ENCODE data around the gene VRK3. TPM values are rescaled to one million over a fixed set of nuclear protein-coding genes. Genes with fewer than 3 reads are reported as not detected.
"Not testable (repeated sequence)": the region's sequence is repeated elsewhere in the genome, so short reads cannot be mapped to it uniquely, and the experiment has no call there.

VRK3 gene, protein sequence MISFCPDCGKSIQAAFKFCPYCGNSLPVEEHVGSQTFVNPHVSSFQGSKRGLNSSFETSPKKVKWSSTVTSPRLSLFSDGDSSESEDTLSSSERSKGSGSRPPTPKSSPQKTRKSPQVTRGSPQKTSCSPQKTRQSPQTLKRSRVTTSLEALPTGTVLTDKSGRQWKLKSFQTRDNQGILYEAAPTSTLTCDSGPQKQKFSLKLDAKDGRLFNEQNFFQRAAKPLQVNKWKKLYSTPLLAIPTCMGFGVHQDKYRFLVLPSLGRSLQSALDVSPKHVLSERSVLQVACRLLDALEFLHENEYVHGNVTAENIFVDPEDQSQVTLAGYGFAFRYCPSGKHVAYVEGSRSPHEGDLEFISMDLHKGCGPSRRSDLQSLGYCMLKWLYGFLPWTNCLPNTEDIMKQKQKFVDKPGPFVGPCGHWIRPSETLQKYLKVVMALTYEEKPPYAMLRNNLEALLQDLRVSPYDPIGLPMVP
- 10 to 100 TPM; 18.5 to 23.5 TPM for total RNA-seq
- long read RNA-seq, transcript VRK3-217 (15 exons, 2,126 nt): major isoform, 5 of 16 reads
- long read RNA-seq, partial matches to known transcripts: 3 of 16 reads
- long read RNA-seq, other reads (novel, unspliced or antisense): 6 of 16 reads

DNA sequence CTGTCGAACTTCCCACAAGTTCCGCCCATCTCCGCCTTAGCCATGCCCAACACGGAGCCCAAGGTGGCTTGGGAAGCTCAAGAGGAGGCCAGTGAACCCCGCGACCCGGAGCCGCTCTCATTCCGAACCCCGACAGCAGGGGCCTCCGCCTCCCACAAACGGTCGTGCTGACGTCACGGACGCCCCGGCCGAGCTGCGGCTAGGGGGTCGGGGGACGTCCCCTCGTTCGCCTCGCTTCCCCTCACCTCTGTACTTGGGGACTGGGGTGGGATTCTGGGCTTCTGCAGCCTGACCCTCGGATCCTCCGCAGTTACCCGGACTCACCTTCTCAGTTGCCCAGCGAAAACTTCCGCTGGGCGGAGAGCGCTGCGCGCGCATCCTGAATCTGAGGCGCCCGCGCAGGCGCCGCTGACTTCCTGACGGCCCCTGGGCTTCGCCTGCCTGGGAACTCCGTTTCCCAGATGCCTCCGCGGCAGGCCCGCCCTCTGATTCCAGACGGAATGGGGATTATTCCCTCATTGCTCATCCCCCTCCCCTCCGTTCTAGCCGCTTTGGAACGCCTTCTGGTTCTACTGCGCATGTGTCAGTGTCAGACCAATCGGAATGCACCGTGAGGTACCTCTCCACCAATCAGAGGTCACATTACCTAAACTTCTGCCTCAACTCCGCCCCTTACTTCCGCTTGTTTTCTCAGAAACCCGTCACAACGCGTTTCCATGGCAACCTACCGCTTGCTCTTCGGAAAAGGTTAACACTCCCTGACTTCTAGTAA lies at the start of gene VRK3:
VRK3 (minus strand) TSS at position 351 of the 772 bp plus-strand sequence. CDS start 9,210 bp downstream, outside the sequence.
- intact Hi-C loops (cut with DNase I): no loop called here
- ATAC-seq (peak; percentile 95 to 98), DNase-seq (peak; percentile 99)

DNA sequence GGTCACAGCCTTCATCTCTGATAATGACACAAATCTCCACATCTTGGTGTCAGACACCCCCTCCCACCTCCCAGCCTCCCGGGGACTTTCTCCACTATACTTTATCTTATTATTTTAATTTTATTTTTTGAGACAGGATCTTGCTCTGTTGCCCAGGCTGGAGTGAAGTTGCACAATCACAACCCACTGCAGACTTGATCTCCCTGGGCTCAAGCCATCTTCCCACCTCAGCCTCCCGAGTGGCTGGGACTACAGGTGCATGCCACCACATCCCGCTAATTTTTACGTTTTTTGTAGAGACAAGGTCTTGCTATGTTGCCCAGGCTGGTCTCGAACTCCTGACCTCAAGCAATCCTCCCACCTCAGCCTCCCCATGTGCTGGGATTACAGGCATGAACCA lies 43.2 kb upstream of the VRK3 start:
- ATAC-seq; DNase-seq; intact Hi-C loops (cut with DNase I): not testable (repeated sequence)

DNA sequence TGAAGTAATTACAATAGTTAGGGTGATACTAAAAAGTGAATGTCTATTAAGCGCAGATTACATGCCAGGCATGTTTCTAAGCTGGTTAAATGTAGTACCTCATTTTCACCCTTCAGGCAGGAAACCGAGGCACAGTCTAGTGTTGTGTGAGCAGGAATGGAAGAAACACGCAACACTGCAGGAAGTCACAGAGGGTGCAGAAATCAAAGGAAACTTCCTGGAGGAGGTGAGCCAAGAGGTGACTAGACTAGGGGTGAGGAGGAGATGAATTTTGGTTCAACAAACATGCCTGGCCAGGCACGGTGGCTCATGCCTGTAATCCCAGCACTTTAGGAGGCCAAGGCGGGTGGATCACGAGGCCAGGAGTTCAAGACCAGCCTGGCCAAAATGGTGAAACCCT lies 42.4 kb upstream of the VRK3 start:
- no peak for ATAC-seq
- intact Hi-C loops (cut with DNase I): no loop called here
- DNase-seq: no peak

DNA sequence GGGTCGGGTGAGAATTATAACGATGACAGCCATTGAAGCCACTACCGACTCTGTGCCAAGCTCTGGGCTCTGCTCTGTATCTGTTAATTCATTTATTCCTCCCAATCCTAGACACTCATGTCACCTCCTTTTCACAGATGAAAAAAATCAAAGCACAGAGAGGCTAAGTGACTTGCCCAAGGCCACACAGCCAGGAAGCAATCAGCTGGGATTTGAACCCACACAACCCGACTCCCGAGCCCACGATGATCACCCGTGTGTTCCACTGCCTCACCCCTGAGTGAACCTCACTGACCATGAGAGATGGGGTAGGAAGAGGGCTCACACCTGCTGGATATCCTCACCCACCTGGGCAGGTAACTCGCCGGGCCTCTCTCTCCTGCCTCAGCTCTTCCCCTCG lies 40.8 kb upstream of the VRK3 start:
- ATAC-seq (no peak), DNase-seq (no peak)
- intact Hi-C loops (cut with DNase I): no loop called here

DNA sequence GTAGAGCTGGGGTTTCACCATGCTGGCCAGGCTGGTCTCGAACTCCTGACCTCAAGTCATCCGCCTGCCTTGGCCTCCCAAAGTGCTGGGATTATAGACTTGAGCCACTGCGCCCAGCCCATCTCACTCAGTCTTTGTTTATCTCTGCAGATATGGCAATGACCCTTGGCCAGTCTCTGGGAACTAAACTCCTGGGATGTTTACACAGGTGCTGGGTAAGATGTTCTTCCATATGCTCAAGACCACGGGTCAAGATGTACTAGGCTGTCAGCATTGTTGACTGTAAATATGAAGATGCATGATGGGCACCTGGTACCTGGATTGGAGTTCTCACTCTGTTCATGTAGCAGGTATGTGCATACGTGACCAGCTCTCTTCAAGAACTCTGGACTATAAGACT lies 36.5 kb upstream of the VRK3 start:
- intact Hi-C loops (cut with DNase I): no loop called here
- ATAC-seq: no peak
- no peak for DNase-seq

DNA sequence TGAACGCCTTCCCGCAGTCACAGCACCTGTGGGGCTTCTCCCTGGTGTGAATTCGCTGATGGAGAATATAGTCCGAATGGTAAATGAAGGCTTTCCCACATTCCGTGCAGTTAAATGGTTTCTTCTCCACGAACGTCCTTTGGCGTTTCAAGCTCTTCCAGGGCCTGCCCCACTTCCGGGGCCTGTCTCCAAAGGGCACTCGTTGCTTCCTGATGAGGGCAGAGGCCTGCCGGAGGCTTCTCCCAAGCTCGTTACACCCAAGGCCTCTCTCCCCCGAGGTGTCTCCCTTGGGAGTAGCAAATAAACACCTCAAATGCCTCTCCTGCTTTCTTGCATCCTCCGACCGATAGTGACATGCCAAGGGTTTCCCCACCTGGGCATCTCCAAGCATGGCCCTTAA lies 34.9 kb upstream of the VRK3 start:
- intact Hi-C loops (cut with DNase I): no loop called here
- no peak for DNase-seq
- ATAC-seq: no peak

DNA sequence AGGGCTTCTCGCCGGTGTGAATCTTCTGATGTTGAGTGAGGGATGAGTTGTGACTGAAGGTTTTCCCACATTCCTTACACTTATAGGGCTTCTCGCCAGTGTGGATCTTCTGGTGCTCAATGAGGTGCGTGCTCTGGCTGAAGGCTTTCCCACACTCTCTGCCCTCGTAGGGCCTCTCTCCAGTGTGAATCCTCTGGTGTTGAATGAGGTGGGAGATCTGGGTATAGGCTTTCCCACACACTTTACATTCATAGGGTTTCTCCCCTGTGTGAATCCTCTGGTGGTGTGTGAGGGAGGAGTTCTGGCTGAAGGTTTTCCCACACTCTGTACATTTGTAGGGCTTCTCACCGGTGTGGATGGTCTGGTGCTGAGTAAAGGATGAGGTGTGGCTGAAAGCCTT lies 33.9 kb upstream of the VRK3 start:
- intact Hi-C loops (cut with DNase I): no loop called here
- ATAC-seq (no peak), DNase-seq (no peak)

DNA sequence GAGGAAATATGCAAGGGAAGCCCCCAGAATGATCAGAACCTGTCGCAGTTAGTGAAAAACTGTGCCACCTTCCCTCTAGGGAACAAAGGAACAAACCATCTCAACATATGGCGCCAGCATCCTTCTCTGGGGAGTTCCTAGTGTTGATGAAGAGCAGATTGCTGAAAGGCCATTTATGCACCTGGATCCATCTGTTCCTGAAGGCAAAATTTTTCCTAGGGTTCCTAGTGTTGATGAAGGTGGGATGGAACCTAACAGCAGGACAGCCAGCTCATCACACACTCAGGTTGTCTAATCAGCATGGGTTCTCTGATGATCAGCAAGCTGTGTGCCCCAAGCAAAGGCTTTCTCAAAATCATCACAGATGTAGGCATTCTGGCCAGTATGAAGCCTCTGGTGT lies 33.3 kb upstream of the VRK3 start:
- intact Hi-C loops (cut with DNase I): no loop called here
- DNase-seq (no peak), ATAC-seq (no peak)

DNA sequence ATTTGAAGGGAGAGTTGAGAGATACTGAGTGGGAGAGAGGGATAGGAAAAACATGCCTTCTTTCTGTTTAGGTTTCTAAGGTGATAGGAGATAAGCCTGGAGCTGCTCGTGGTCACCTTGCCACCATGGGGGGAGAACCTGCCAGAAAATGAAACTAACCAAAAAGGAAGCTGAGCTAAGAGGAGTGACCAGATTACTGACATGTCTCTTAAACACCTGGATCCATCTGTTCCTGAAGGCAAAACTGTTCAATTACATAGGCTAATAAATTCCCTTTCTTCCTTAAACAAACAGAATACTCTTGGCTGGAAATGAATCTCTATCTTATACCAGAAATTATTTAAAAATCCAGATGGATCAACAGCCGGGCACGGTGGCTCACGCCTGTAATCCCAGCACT lies 27.9 kb upstream of the VRK3 start:
- intact Hi-C loops (cut with DNase I): no loop called here
- ATAC-seq: no peak
- DNase-seq: no peak

DNA sequence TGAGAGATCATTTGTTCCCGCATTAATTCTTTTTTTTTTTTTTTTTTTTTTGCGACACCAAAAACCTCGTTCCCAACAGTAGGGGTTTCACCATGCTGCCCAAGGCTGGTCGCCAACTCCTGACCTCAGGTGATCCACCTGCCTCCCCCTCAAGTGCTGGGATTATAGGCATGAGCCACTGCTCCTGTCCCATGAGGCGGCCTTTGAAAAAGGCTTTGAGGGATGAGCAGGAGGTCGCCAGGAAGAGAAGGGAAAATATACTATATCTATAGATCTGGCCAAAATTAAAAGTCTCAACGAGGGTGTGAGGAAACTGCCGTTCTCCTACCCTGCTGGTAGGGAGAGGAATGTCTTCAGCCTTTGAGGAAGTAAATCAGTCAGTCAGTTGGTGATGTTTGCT lies 26.8 kb upstream of the VRK3 start:
- intact Hi-C loops (cut with DNase I): no loop called here
- no peak for ATAC-seq
- no peak for DNase-seq

DNA sequence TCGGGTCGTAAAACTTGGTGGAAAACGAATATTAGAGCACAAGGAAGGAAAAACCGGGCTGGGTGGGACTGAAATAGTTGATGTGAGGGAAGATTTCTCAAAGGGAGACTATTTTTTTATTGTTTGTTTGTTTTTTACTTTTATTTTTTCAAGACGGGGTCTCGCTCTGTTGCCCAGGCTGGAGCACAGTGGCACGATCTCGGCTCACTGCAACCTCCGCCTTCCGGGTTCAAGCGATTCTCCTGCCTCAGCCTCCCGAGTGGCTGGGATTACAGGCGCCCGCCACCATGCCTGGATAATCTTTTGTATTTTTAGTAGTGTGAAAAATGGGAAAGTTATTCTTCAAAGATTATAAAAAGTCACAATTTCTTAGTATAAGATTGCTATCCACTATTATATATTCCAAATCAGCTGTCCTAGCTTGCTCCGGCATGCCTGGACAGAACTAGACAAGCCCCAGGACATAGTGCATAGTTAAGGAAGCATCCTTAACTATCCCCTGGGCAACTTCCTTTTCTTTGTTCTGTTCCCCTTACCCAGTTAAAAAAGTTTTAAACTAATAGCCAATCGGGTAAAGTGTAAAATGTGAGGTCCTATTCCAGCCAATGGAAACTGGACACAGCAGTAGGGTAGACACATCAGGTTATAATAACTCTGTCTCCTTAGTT lies 26.2 kb upstream of the VRK3 start:
- ATAC-seq; intact Hi-C loops (cut with DNase I); DNase-seq: not testable (repeated sequence)

DNA sequence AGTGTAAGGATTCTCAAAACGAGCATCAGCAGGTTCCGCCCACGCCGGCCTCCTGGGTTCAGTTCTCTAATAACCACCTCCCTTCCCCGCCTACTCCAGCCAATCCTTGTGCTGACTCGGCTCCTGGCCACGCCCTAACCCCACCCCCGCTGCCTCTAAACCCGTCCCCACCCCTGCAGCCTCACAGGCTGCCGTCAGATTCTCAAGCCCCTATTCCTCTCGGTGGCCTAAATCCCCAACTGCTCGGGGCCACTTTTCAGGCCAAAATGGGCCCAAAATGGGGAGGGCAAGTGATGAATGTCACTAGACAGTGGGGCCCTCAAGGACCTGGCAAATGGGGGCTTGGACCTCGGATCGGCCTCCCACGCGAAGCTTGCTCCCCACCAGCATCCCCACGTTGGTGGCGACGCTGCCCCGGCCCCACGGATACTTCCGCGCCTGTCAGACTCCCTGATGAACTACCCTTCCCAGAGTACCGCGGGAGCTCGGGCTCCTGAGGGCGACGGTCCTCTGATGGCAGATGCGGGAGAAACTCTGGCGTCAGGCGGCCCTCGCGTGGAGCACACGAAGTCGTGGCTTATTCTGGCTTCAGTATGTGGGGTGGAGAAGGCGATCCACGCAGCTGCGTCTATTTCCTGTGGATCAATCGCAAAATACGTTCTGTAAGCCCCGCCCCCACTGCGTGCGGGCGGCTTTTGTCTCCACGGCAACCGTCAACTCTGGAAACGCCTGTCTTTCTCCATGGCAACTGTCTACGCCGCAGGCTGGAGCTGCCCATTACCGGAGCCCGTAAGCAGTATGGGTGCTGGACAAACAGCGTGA lies 25.4 kb upstream of the VRK3 start:
- DNase-seq (peak; percentile 94), ATAC-seq (peak; percentile 94 to 98)
- intact Hi-C loops (cut with DNase I): no loop called here

DNA sequence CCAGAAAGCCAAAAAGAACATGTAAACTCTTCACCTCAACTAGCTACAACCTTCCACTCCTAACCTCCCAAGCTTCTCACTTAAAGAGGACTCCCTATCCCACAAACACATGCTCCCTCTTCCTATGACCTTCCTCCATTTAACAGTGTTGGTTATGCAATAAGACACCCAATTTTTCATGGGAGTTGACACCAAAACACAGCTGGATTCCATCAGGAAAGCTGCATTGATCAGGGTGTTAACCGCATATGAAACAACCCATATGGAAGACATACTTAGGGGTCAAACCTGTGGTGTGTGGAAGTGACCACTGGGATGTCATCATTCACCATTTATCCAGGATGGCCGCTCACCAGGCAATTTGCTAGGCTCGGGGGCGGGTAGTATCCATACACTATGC lies 22.5 kb upstream of the VRK3 start:
- intact Hi-C loops (cut with DNase I): no loop called here
- ATAC-seq (no peak), DNase-seq (no peak)

DNA sequence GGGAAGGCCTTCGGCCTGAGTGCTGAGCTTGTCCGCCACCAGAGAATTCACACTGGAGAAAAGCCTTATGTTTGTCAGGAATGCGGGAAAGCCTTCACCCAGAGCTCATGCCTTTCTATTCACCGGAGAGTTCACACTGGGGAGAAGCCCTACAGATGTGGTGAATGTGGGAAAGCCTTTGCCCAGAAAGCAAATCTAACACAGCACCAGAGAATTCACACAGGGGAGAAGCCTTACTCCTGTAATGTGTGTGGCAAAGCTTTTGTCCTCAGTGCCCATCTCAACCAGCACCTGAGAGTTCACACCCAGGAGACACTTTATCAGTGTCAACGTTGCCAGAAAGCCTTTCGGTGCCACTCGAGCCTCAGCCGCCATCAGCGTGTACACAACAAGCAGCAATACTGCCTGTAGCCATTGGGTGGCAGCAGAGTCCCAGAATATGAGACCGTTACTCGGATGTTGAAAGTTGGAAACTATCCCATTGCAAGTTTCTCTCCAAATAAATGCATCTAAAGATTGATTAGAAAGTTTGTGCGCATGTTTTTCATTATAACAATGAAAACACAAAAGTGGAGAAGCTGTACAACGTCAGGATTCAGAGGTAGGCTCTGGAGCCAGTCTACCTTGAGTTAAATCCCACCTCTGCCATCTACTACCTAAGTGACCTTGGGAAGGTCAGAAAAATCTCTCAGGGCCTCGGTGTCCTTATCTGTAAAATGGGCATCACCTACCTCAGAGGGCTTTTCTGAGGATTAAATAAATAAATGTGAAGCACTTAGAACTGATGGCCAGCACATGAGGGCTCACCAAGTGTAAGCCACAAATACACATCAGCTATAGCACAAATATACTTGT lies 21.7 kb upstream of the VRK3 start:
- intact Hi-C loops (cut with DNase I): no loop called here
- ATAC-seq: no peak

DNA sequence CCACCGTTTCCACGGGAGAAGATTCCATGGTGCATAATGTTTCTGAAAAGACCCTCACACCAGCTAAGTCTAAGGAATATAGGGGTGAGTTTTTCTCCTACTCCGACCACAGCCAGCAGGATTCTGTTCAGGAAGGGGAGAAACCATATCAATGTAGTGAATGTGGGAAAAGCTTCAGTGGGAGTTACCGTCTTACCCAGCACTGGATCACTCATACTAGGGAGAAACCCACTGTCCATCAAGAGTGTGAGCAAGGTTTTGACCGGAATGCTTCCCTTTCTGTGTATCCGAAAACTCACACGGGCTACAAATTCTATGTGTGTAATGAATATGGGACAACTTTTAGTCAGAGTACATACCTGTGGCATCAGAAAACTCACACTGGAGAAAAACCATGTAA lies 19.8 kb upstream of the VRK3 start:
- DNase-seq: no peak
- intact Hi-C loops (cut with DNase I): no loop called here
- no peak for ATAC-seq

More for the DNA sequence above, 21.7 kb upstream of the VRK3 start:
- peak; percentile 72 for DNase-seq

DNA sequence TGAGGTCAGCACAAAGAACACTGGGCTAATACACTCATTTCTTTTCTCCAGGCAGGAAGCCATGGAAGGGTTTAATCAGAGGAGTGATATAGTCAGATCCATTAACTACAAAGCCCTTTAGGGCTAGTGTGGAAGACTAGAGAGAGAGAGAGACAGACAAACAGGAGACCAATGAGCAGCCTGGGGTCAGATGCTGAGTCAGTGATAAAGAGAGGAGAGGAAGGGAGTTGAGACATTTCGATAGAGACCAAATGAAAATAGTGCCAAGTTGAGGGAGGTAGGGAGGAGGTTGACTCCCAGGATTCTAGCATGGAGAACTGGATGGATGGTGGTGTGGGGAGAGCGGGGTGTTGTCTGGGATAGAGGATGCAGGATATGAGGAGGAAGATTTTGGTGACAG lies 18.8 kb upstream of the VRK3 start:
- DNase-seq: no peak
- ATAC-seq: no peak
- intact Hi-C loops (cut with DNase I): no loop called here

DNA sequence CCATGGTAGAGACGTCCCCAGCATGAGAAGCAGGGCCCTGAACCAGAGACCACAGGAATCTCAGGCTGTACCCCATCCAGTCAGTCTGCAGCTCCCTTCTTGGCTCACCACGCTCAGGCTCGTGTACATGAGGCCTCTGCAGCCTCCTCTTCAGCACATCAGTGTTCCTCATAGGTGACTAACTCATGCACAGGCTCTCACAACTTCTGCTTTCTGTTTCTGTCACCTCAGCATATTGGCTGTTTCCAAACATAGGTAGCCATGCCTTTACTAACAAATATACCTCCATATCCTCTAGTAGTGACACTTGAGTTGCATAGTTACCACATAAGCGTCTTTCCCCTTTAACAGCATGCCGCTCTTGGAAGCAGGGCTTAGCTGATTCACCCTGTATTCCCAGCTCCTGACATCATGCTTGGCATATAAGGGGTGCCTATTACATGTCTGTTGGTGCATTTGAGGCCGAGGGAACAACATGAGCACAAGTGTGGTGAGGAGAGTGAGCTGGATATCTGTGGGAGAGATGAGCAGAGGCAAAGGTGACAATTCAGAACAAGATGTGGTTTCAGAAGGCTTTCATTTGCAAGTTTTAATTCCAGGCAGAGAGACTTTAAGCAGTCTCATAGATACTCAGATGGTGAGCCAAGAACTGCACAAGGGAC lies 17.3 kb upstream of the VRK3 start:
- intact Hi-C loops (cut with DNase I): no loop called here
- ATAC-seq: no peak
- DNase-seq: no peak

Measured in left cardiac atrium (tissue), 4 donors.